Heart left ventricle (tissue), 13 donors: Measurements from ENCODE around the gene AFMID.

Source experiments
- CTCF ChIP-seq, 12 donors: fragments of 200-600 bp; sonication (generic) in 4 of 12; IDR thresholded peaks; one replicate each; pipeline versions ENCODE4 v1.5.0 to v1.8.0; 2018 to 2022; ENCODE audit warnings: antibody characterized with exemption in 12 of 12, mild to moderate bottlenecking in 5 of 12
- POLR2A ChIP-seq, 2 donors: fragments of 450-650 bp; IDR thresholded peaks; one replicate each; pipeline ENCODE4 v1.6.1; 2017; ENCODE audit warnings: antibody characterized with exemption in 2 of 2, mild to moderate bottlenecking in 2 of 2, moderate library complexity in 2 of 2
- donor health status: ischemic (EF 13 %, LVEDD 7.1; RV severe dilation, severe dysfunction).
- donor health status: DM: no; HTN: yes; CAD: no.
- donor health status: DM: no; HTN: no; CAD: no.
- donor health status: ischemic (EF 25% LVEDD 6.9; RV normal size, moderate dysfunction).
- donor health status: ischemic (EF 25% LVEDD 5.7; RV mildly dilated, moderate dysfunction).
- donor health status: ischemic (EF 35%, LVEDD 5.7; RV mildly dilated, moderate dysfunction).
- donor health status: nonischemic (EF 11% LVEDD 7.7; RV severe dilation, severe dysfunction).
- donor health status: DM: yes; HTN: yes; CAD: no.
- donor health status: PGD.
- donor health status: ischemic (EF 29% LVEDD 5.4; RV normal size, mild dysfunction).
- donor health status: nonischemic (EF 23%, LVEDD 6.1; RV moderate dilation, normal function).

GRCh38 chr17:78255953-78256706, 69.0 kb downstream of the AFMID start:
- TF ChIP-seq POLR2A (IDR thresholded peaks at IDR 0.05) (no peak), CTCF (IDR thresholded peaks at IDR 0.05) (no peak)
